ENCODE measurements around the gene MALAT1.

Gene MALAT1

DNA sequence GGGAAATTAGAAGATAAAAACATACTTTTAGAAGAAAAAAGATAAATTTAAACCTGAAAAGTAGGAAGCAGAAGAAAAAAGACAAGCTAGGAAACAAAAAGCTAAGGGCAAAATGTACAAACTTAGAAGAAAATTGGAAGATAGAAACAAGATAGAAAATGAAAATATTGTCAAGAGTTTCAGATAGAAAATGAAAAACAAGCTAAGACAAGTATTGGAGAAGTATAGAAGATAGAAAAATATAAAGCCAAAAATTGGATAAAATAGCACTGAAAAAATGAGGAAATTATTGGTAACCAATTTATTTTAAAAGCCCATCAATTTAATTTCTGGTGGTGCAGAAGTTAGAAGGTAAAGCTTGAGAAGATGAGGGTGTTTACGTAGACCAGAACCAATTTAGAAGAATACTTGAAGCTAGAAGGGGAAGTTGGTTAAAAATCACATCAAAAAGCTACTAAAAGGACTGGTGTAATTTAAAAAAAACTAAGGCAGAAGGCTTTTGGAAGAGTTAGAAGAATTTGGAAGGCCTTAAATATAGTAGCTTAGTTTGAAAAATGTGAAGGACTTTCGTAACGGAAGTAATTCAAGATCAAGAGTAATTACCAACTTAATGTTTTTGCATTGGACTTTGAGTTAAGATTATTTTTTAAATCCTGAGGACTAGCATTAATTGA is 1.0 kb downstream of the MALAT1 start:
- H3K36me3 ChIP-seq (ENCODE audit: low read length) = peaks cover 59% of the 10 kb centered on the region
- TF ChIP-seq, protein P1, sequence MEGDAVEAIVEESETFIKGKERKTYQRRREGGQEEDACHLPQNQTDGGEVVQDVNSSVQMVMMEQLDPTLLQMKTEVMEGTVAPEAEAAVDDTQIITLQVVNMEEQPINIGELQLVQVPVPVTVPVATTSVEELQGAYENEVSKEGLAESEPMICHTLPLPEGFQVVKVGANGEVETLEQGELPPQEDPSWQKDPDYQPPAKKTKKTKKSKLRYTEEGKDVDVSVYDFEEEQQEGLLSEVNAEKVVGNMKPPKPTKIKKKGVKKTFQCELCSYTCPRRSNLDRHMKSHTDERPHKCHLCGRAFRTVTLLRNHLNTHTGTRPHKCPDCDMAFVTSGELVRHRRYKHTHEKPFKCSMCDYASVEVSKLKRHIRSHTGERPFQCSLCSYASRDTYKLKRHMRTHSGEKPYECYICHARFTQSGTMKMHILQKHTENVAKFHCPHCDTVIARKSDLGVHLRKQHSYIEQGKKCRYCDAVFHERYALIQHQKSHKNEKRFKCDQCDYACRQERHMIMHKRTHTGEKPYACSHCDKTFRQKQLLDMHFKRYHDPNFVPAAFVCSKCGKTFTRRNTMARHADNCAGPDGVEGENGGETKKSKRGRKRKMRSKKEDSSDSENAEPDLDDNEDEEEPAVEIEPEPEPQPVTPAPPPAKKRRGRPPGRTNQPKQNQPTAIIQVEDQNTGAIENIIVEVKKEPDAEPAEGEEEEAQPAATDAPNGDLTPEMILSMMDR (IDR thresholded peaks at IDR 0.05; ENCODE audit: insufficient read depth, low read length, poor library complexity, severe bottlenecking) = no peak
- no peak for TF ChIP-seq EZH2phosphoT487 (conservative IDR thresholded peaks at IDR 0.05; ENCODE audit: low read length)

DNA sequence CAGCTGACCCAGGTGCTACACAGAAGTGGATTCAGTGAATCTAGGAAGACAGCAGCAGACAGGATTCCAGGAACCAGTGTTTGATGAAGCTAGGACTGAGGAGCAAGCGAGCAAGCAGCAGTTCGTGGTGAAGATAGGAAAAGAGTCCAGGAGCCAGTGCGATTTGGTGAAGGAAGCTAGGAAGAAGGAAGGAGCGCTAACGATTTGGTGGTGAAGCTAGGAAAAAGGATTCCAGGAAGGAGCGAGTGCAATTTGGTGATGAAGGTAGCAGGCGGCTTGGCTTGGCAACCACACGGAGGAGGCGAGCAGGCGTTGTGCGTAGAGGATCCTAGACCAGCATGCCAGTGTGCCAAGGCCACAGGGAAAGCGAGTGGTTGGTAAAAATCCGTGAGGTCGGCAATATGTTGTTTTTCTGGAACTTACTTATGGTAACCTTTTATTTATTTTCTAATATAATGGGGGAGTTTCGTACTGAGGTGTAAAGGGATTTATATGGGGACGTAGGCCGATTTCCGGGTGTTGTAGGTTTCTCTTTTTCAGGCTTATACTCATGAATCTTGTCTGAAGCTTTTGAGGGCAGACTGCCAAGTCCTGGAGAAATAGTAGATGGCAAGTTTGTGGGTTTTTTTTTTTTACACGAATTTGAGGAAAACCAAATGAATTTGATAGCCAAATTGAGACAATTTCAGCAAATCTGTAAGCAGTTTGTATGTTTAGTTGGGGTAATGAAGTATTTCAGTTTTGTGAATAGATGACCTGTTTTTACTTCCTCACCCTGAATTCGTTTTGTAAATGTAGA is 1.7 kb downstream of the MALAT1 start:
- Histone ChIP-seq H4K20me1 (ENCODE audit: low read depth, low read length) (peaks cover 55% of the 10 kb centered on the region), H3K4me2 (ENCODE audit: low read depth, low read length, poor library complexity, severe bottlenecking) (peak overlapping the region; percentile 86), H3K9ac (ENCODE audit: low read length) (peak overlapping the region; percentile 89), H2AFZ (ENCODE audit: low read depth, low read length, severe bottlenecking) (no peak overlapping the region), H3K9me3 (ENCODE audit: insufficient read depth, low read length) (no peaks in the 10 kb centered on the region), H3K27me3 (ENCODE audit: low read length) (no peaks in the 10 kb centered on the region), H3K27ac (ENCODE audit: low read depth, low read length) (peak overlapping the region; percentile 98), H3K36me3 (ENCODE audit: low read length) (peaks cover 66% of the 10 kb centered on the region), H3K9me2 (replicated peaks; ENCODE audit: insufficient read depth, low read length) (no peaks in the 10 kb centered on the region), H3K4me3 (ENCODE audit: insufficient read depth, low read length, poor library complexity, severe bottlenecking) (peak overlapping the region; percentile 77), H3F3A (ENCODE audit: insufficient read depth) (peaks cover 88% of the 10 kb centered on the region), H3K79me2 (ENCODE audit: insufficient read depth, low read length) (peaks cover 68% of the 10 kb centered on the region)
- no peak for TF ChIP-seq EZH2phosphoT487 (conservative IDR thresholded peaks at IDR 0.05; ENCODE audit: low read length)

More for the DNA sequence above, 1.0 kb downstream of the MALAT1 start:
- Histone ChIP-seq H3K27me3 (ENCODE audit: low read length) (no peaks in the 10 kb centered on the region), H2AFZ (ENCODE audit: low read depth, low read length, severe bottlenecking) (no peak overlapping the region), H3F3A (ENCODE audit: insufficient read depth) (peaks cover 81% of the 10 kb centered on the region), H3K4me3 (ENCODE audit: insufficient read depth, low read length, poor library complexity, severe bottlenecking) (peak overlapping the region; percentile 77), H3K9me3 (ENCODE audit: insufficient read depth, low read length) (no peaks in the 10 kb centered on the region), H3K79me2 (ENCODE audit: insufficient read depth, low read length) (peaks cover 61% of the 10 kb centered on the region), H3K4me2 (ENCODE audit: low read depth, low read length, poor library complexity, severe bottlenecking) (peak overlapping the region; percentile 86), H4K20me1 (ENCODE audit: low read depth, low read length) (peaks cover 48% of the 10 kb centered on the region), H3K9ac (ENCODE audit: low read length) (peak overlapping the region; percentile 89), H3K27ac (ENCODE audit: low read depth, low read length) (peak overlapping the region; percentile 98), H3K9me2 (replicated peaks; ENCODE audit: insufficient read depth, low read length) (no peaks in the 10 kb centered on the region)

DNA sequence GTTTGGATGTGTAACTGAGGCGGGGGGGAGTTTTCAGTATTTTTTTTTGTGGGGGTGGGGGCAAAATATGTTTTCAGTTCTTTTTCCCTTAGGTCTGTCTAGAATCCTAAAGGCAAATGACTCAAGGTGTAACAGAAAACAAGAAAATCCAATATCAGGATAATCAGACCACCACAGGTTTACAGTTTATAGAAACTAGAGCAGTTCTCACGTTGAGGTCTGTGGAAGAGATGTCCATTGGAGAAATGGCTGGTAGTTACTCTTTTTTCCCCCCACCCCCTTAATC is 2.3 kb downstream of the MALAT1 start:
- H3K36me3 ChIP-seq (ENCODE audit: low read length) = peaks cover 72% of the 10 kb centered on the region

More for the DNA sequence above, 2.3 kb downstream of the MALAT1 start:
- Histone ChIP-seq H3F3A (ENCODE audit: insufficient read depth) (peaks cover 94% of the 10 kb centered on the region), H3K27me3 (ENCODE audit: low read length) (no peaks in the 10 kb centered on the region), H3K79me2 (ENCODE audit: insufficient read depth, low read length) (peaks cover 68% of the 10 kb centered on the region), H4K20me1 (ENCODE audit: low read depth, low read length) (peaks cover 58% of the 10 kb centered on the region), H2AFZ (ENCODE audit: low read depth, low read length, severe bottlenecking) (no peak overlapping the region), H3K4me2 (ENCODE audit: low read depth, low read length, poor library complexity, severe bottlenecking) (peak overlapping the region; percentile 86), H3K4me3 (ENCODE audit: insufficient read depth, low read length, poor library complexity, severe bottlenecking) (peak overlapping the region; percentile 77), H3K9ac (ENCODE audit: low read length) (peak overlapping the region; percentile 89), H3K9me3 (ENCODE audit: insufficient read depth, low read length) (no peaks in the 10 kb centered on the region), H3K27ac (ENCODE audit: low read depth, low read length) (peak overlapping the region; percentile 98), H3K9me2 (replicated peaks; ENCODE audit: insufficient read depth, low read length) (no peaks in the 10 kb centered on the region)
- no peak for TF ChIP-seq EZH2phosphoT487 (conservative IDR thresholded peaks at IDR 0.05; ENCODE audit: low read length)
- TF ChIP-seq, protein P1 (IDR thresholded peaks at IDR 0.05; ENCODE audit: insufficient read depth, low read length, poor library complexity, severe bottlenecking) = no peak

Measured in SU-DHL-6 (cell line).